GDM1 (cell line): ENCODE data around the gene ZNF697.
A peak's percentile ranks its signal among the peaks of the same experiment; 100 is the strongest.
"Not testable (repeated sequence)": the region's sequence is repeated elsewhere in the genome, so short reads cannot be mapped to it uniquely, and the experiment has no call there.

Experiments
- DNase-seq: peaks from one replicate; lab custom pipeline; 2025; lab: John Stamatoyannopoulos, UW

The ZNF697 gene

GRCh38 chr1:119602169-119602568 is 45.9 kb downstream of the ZNF697 start:
- DNase-seq, result no peak

GRCh38 chr1:119600976-119601375 is 47.1 kb downstream of the ZNF697 start:
- no peak for DNase-seq

- no peak for DNase-seq
These were observed 47.5 kb downstream of the ZNF697 start for GRCh38 chr1:119600561-119600960.

GRCh38 chr1:119595606-119596005 is 52.5 kb downstream of the ZNF697 start:
- no peak for DNase-seq

- DNase-seq, result no peak
These were observed 52.9 kb downstream of the ZNF697 start for GRCh38 chr1:119595168-119595567.

- DNase-seq, result no peak
These were observed 53.7 kb downstream of the ZNF697 start for GRCh38 chr1:119594376-119594775.

GRCh38 chr1:119593805-119594204 is 54.3 kb downstream of the ZNF697 start:
- no peak for DNase-seq

- no peak for DNase-seq
These were observed 57.7 kb downstream of the ZNF697 start for GRCh38 chr1:119590393-119590792.

- DNase-seq, result no peak
These were observed 59.4 kb downstream of the ZNF697 start for GRCh38 chr1:119588621-119589020.

- no peak for DNase-seq
These were observed 60.7 kb downstream of the ZNF697 start for GRCh38 chr1:119587341-119587740.

- not testable (repeated sequence) for DNase-seq
These were observed 62.3 kb downstream of the ZNF697 start for GRCh38 chr1:119585801-119586200.

- peak; percentile 68 for DNase-seq
These were observed 65.3 kb downstream of the ZNF697 start for GRCh38 chr1:119582801-119583200.

GRCh38 chr1:119581076-119581475 is 67.0 kb downstream of the ZNF697 start:
- DNase-seq, result not testable (repeated sequence)

- DNase-seq, result no peak
These were observed 74.2 kb downstream of the ZNF697 start for GRCh38 chr1:119573886-119574285.

GRCh38 chr1:119569930-119570622 is 78.0 kb downstream of the ZNF697 start:
- peak; percentile 11 for DNase-seq
